Upper lobe of right lung (tissue), 1 donor: ENCODE data around the gene TARS1. TPM values are rescaled to one million over a fixed set of nuclear protein-coding genes. Genes with fewer than 3 reads are reported as not detected.

Experiments
- ATAC-seq: fragments of 200-7000 bp; cut with Tn5 transposase; one replicate; pipeline ENCODE4 v1.9.1; 2020; ENCODE audit warnings: mild to moderate bottlenecking, moderate library complexity
- DNase-seq: peaks from one replicate; pipeline ENCODE4 v3.0.0-alpha.2; 2020
- H3K27ac ChIP-seq: fragments of 200-600 bp; one replicate; pipeline ENCODE4 v1.8.0; 2022
- H3K27me3 ChIP-seq: fragments of 200-600 bp; one replicate; pipeline ENCODE4 v1.8.0; 2022; ENCODE audit warnings: mild to moderate bottlenecking
- H3K36me3 ChIP-seq: fragments of 200-600 bp; one replicate; pipeline ENCODE4 v1.8.0; 2022
- H3K4me1 ChIP-seq: fragments of 200-600 bp; one replicate; pipeline ENCODE4 v1.8.0; 2022
- H3K4me3 ChIP-seq: fragments of 200-600 bp; one replicate; pipeline ENCODE4 v1.8.0; 2022; ENCODE audit warnings: mild to moderate bottlenecking
- H3K9me3 ChIP-seq: fragments of 200-600 bp; one replicate; pipeline ENCODE4 v1.8.0; 2022
- CTCF ChIP-seq: fragments of 200-600 bp; IDR thresholded peaks from one replicate; pipeline ENCODE4 v1.8.0; 2022; ENCODE audit warnings: antibody characterized with exemption
- intact Hi-C: fragments of 100-400 bp; cut with DNase I; formaldehyde crosslinking; loops from one replicate; pipeline ENCODE4 v1.11.0; 2022
- total RNA-seq: library from RNA; stranded (reverse); fragmentation: NEBNext Ultra II Directional; extraction: Animal tissue kit (Norgen Biotek cat#: 25700); gene quantifications from one replicate; pipeline ENCODE4 v1.2.1, GENCODE V29; 2021
- donor health status: DM: no; HTN: yes; CAD: no; lungs with severe emphysema.

TARS1 gene
- total RNA-seq, 1 donor from 2014 or later, result 92.5 TPM

GRCh38 chr5:33457817-33458216, 17.1 kb downstream of the TARS1 start:
- peaks cover 92% of the 10 kb centered on the region for H3K36me3 ChIP-seq
- no peak for TF ChIP-seq CTCF
- no peaks in the 10 kb centered on the region for H3K4me1 ChIP-seq
- no peak for ATAC-seq
- intact Hi-C loops, result no loop called here
- H3K4me3 ChIP-seq, result no peak overlapping the region
- H3K27ac ChIP-seq, result no peak overlapping the region
- no peaks in the 10 kb centered on the region for H3K27me3 ChIP-seq
- no peak for DNase-seq
- H3K9me3 ChIP-seq, result no peaks in the 10 kb centered on the region

DNA sequence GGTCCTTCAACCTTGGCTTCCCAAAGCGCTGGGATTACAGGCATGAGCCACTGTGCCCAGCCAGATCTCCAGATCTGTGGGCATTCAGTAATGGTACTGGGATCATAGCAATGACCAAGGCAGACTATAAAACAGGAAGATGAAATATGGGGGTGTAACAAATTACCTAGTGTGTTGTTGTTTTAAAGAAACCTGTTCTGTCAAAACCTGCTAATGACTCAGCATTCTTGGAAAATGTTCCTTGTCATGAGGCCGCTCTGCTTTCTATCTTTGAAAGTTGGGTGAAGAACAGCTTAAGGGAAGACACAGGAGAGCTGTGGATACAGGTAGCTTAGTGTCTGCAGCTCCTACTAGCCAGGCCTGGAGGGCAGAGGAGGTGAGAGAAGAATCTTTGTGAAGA, 19.4 kb downstream of the TARS1 start:
- no peak for TF ChIP-seq CTCF
- Histone ChIP-seq H3K9me3 (no peaks in the 10 kb centered on the region), H3K4me1 (no peaks in the 10 kb centered on the region), H3K27me3 (no peaks in the 10 kb centered on the region), H3K27ac (no peak overlapping the region), H3K4me3 (no peak overlapping the region), H3K36me3 (peaks cover 100% of the 10 kb centered on the region)
- ATAC-seq, result no peak
- intact Hi-C loops, result no loop called here
- no peak for DNase-seq

DNA sequence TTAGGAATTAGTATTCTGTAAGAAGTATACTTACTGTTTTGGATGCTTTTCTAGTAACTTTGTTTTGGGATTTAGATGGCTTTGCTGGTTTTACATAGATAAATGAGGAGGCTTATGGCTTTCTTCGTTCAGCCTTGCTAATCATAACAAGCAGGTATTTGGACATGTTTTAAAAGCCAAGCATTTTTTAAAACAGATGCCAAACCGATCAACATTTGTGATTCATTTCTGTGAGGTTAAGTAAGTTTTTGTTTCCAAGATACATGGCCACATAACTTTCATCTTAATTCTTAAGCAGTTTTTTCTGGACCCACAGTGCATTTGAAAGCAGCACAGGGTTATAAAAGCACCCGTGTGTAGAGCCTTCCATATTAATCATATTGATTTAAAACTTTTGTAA, 21.7 kb downstream of the TARS1 start:
- DNase-seq (no peak), ATAC-seq (no peak)
- Histone ChIP-seq H3K4me3 (no peak overlapping the region), H3K36me3 (peaks cover 97% of the 10 kb centered on the region), H3K4me1 (no peaks in the 10 kb centered on the region), H3K27ac (no peak overlapping the region), H3K27me3 (no peaks in the 10 kb centered on the region), H3K9me3 (no peaks in the 10 kb centered on the region)
- TF ChIP-seq CTCF, result no peak
- intact Hi-C loops, result no loop called here

- DNase-seq (no peak), ATAC-seq (no peak)
- H3K36me3 ChIP-seq, result peaks cover 96% of the 10 kb centered on the region
- intact Hi-C loops, result no loop called here
- H3K4me1 ChIP-seq, result no peaks in the 10 kb centered on the region
- TF ChIP-seq CTCF, result no peak
- H3K27ac ChIP-seq, result no peak overlapping the region
- H3K9me3 ChIP-seq, result no peaks in the 10 kb centered on the region
- H3K27me3 ChIP-seq, result no peaks in the 10 kb centered on the region
- H3K4me3 ChIP-seq, result no peak overlapping the region
Observed at GRCh38 chr5:33465120-33465519, 24.4 kb downstream of the TARS1 start.

- no peak overlapping the region for H3K4me3 ChIP-seq
- H3K27me3 ChIP-seq, result no peaks in the 10 kb centered on the region
- intact Hi-C loops, result no loop called here
- ATAC-seq, result no peak
- peaks cover 79% of the 10 kb centered on the region for H3K36me3 ChIP-seq
- H3K4me1 ChIP-seq, result no peaks in the 10 kb centered on the region
- H3K9me3 ChIP-seq, result no peaks in the 10 kb centered on the region
- DNase-seq, result no peak
- no peak overlapping the region for H3K27ac ChIP-seq
- TF ChIP-seq CTCF, result no peak
Observed at GRCh38 chr5:33468775-33469435, 28.1 kb downstream of the TARS1 start.

- no peaks in the 10 kb centered on the region for H3K4me1 ChIP-seq
- H3K36me3 ChIP-seq, result peaks cover 71% of the 10 kb centered on the region
- no peaks in the 10 kb centered on the region for H3K27me3 ChIP-seq
- H3K4me3 ChIP-seq, result no peak overlapping the region
- DNase-seq, result no peak
- H3K27ac ChIP-seq, result no peak overlapping the region
- no peaks in the 10 kb centered on the region for H3K9me3 ChIP-seq
- ATAC-seq, result no peak
- no peak for TF ChIP-seq CTCF
- intact Hi-C loops, result no loop called here
Observed at GRCh38 chr5:33470544-33470943, 29.8 kb downstream of the TARS1 start.
